ENCODE results near the gene GRN.

DNA sequence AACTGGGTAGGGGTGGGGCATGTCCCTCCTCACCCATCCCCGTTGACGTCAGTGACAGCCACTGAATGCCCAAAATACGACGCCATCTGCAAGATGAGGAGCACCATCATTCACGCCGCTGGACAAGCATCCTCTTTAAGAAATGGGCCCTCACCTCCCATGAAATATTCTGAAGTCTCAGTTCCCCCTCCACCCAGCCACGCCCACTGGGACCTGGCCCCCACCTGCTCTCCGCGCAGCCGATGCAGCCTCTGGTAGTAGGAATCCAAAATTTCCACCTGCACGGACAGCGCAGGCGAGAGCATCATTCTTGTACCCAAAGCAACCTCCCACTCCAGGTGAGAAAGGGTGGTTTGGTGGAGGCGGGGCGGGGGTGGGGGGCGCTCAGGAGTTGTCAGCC, 38.8 kb downstream of the GRN start:
- TF ChIP-seq, protein P1, sequence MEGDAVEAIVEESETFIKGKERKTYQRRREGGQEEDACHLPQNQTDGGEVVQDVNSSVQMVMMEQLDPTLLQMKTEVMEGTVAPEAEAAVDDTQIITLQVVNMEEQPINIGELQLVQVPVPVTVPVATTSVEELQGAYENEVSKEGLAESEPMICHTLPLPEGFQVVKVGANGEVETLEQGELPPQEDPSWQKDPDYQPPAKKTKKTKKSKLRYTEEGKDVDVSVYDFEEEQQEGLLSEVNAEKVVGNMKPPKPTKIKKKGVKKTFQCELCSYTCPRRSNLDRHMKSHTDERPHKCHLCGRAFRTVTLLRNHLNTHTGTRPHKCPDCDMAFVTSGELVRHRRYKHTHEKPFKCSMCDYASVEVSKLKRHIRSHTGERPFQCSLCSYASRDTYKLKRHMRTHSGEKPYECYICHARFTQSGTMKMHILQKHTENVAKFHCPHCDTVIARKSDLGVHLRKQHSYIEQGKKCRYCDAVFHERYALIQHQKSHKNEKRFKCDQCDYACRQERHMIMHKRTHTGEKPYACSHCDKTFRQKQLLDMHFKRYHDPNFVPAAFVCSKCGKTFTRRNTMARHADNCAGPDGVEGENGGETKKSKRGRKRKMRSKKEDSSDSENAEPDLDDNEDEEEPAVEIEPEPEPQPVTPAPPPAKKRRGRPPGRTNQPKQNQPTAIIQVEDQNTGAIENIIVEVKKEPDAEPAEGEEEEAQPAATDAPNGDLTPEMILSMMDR (IDR thresholded peaks at IDR 0.05), result no peak
- TF ChIP-seq EP300 (IDR thresholded peaks at IDR 0.05; ENCODE audit: borderline replicate concordance in 1 of 2, low read depth in 1 of 2, low read length in 1 of 2) (no peak), FOXJ3 (CRISPR knock-in tag; IDR thresholded peaks at IDR 0.05) (no peak), FOXM1 (IDR thresholded peaks at IDR 0.05; ENCODE audit: low read depth) (no peak)
- TF ChIP-seq, protein P2, sequence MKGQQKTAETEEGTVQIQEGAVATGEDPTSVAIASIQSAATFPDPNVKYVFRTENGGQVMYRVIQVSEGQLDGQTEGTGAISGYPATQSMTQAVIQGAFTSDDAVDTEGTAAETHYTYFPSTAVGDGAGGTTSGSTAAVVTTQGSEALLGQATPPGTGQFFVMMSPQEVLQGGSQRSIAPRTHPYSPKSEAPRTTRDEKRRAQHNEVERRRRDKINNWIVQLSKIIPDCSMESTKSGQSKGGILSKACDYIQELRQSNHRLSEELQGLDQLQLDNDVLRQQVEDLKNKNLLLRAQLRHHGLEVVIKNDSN (IDR thresholded peaks at IDR 0.05; ENCODE audit: borderline replicate concordance, low read depth), result no peak

Measured in SK-N-SH (cell line).